Measurements from ENCODE around the gene IKZF2.

Gene IKZF2

GRCh38 chr2:213046431-213046830 is 105.0 kb downstream of the IKZF2 start:
- H3K4me3 ChIP-seq (ENCODE audit: low read length, poor library complexity, severe bottlenecking), result no peak overlapping the region
- TF ChIP-seq EZH2phosphoT487 (IDR thresholded peaks at IDR 0.05; ENCODE audit: borderline replicate concordance) (no peak), CTCF (conservative IDR thresholded peaks at IDR 0.05; ENCODE audit: low read length) (no peak)
- H3K9me3 ChIP-seq (ENCODE audit: insufficient read depth, low read depth, low read length), result no peaks in the 10 kb centered on the region

GRCh38 chr2:213043566-213043965 is 107.8 kb downstream of the IKZF2 start:
- Histone ChIP-seq H3K36me3 (ENCODE audit: insufficient read depth, low read length) (peaks cover 91% of the 10 kb centered on the region), H3K4me3 (ENCODE audit: low read length, poor library complexity, severe bottlenecking) (no peak overlapping the region), H3K9me3 (ENCODE audit: insufficient read depth, low read depth, low read length) (no peaks in the 10 kb centered on the region), H3K4me1 (ENCODE audit: insufficient read depth, low read length, poor library complexity, severe bottlenecking) (peaks cover 15% of the 10 kb centered on the region), H3K4me2 (ENCODE audit: low read depth, low read length, poor library complexity, severe bottlenecking) (no peak overlapping the region), H3K27me3 (ENCODE audit: insufficient read depth, low read length, poor library complexity, severe bottlenecking) (no peaks in the 10 kb centered on the region), H4K20me1 (ENCODE audit: insufficient read depth, low read length, poor library complexity, severe bottlenecking) (peaks cover 77% of the 10 kb centered on the region), H2AFZ (ENCODE audit: low read length) (no peak overlapping the region), H3K9me2 (replicated peaks; ENCODE audit: low read depth, low read length) (no peaks in the 10 kb centered on the region), H3K9ac (ENCODE audit: low read depth, low read length, poor library complexity, severe bottlenecking) (no peak overlapping the region), H3F3A (ENCODE audit: low read depth) (peaks cover 8% of the 10 kb centered on the region), H3K79me2 (ENCODE audit: insufficient read depth, low read length) (peaks cover 92% of the 10 kb centered on the region)
- TF ChIP-seq CTCF (conservative IDR thresholded peaks at IDR 0.05; ENCODE audit: low read length) (no peak), EZH2phosphoT487 (IDR thresholded peaks at IDR 0.05; ENCODE audit: borderline replicate concordance) (no peak)

More at GRCh38 chr2:213046431-213046830, 105.0 kb downstream of the IKZF2 start:
- Histone ChIP-seq H3K9ac (ENCODE audit: low read depth, low read length, poor library complexity, severe bottlenecking) (no peak overlapping the region), H3F3A (ENCODE audit: low read depth) (0 out of 2 replicates have a peak, but pooled peaks cover 10% of the 10 kb centered on the region), H4K20me1 (ENCODE audit: insufficient read depth, low read length, poor library complexity, severe bottlenecking) (peaks cover 85% of the 10 kb centered on the region), H3K27me3 (ENCODE audit: insufficient read depth, low read length, poor library complexity, severe bottlenecking) (no peaks in the 10 kb centered on the region), H3K9me2 (replicated peaks; ENCODE audit: low read depth, low read length) (no peaks in the 10 kb centered on the region), H3K36me3 (ENCODE audit: insufficient read depth, low read length) (peaks cover 99% of the 10 kb centered on the region), H3K4me2 (ENCODE audit: low read depth, low read length, poor library complexity, severe bottlenecking) (no peak overlapping the region), H3K4me1 (ENCODE audit: insufficient read depth, low read length, poor library complexity, severe bottlenecking) (no peaks in the 10 kb centered on the region), H2AFZ (ENCODE audit: low read length) (no peak overlapping the region), H3K79me2 (ENCODE audit: insufficient read depth, low read length) (peaks cover 86% of the 10 kb centered on the region)

GRCh38 chr2:213042262-213042661 is 109.2 kb downstream of the IKZF2 start:
- peaks cover 75% of the 10 kb centered on the region for H4K20me1 ChIP-seq (ENCODE audit: insufficient read depth, low read length, poor library complexity, severe bottlenecking)
- no peak overlapping the region for H2AFZ ChIP-seq (ENCODE audit: low read length)
- H3K9ac ChIP-seq (ENCODE audit: low read depth, low read length, poor library complexity, severe bottlenecking), result no peak overlapping the region
- H3K9me3 ChIP-seq (ENCODE audit: insufficient read depth, low read depth, low read length), result no peaks in the 10 kb centered on the region
- peaks cover 28% of the 10 kb centered on the region for H3K4me1 ChIP-seq (ENCODE audit: insufficient read depth, low read length, poor library complexity, severe bottlenecking)
- no peaks in the 10 kb centered on the region for H3K9me2 ChIP-seq (replicated peaks; ENCODE audit: low read depth, low read length)
- H3F3A ChIP-seq (ENCODE audit: low read depth), result peaks cover 14% of the 10 kb centered on the region
- TF ChIP-seq CTCF (conservative IDR thresholded peaks at IDR 0.05; ENCODE audit: low read length) (no peak), EZH2phosphoT487 (IDR thresholded peaks at IDR 0.05; ENCODE audit: borderline replicate concordance) (no peak)
- peaks cover 88% of the 10 kb centered on the region for H3K36me3 ChIP-seq (ENCODE audit: insufficient read depth, low read length)
- H3K4me2 ChIP-seq (ENCODE audit: low read depth, low read length, poor library complexity, severe bottlenecking), result no peak overlapping the region
- no peak overlapping the region for H3K4me3 ChIP-seq (ENCODE audit: low read length, poor library complexity, severe bottlenecking)
- no peaks in the 10 kb centered on the region for H3K27me3 ChIP-seq (ENCODE audit: insufficient read depth, low read length, poor library complexity, severe bottlenecking)
- H3K79me2 ChIP-seq (ENCODE audit: insufficient read depth, low read length), result peaks cover 93% of the 10 kb centered on the region
